H1 (cell line): Measurements from ENCODE around the gene CRTC3. TPM values are rescaled to one million over a fixed set of nuclear protein-coding genes. Genes with fewer than 3 reads are reported as not detected.

Experiments used
- CTCF ChIA-PET: fragments of 300-600 bp; sonication (Branson Sonifier 250); formaldehyde crosslinking; loops from one replicate; lab custom pipeline; 2021; ENCODE audit not compliant: partially characterized antibody; lab: Charles Lee
- POLR2A ChIA-PET: fragments of 300-600 bp; sonication (Branson Sonifier 250); formaldehyde crosslinking; loops from one replicate; lab custom pipeline; 2021; ENCODE audit warnings: inconsistent platforms; ENCODE audit not compliant: partially characterized antibody; lab: Charles Lee
- DNase-seq, 2 experiments: peaks; one replicate each; pipeline versions ENCODE4 v3.0.0 to v3.0.0-alpha.2; 2010 to 2022; ENCODE audit warnings: low spot score in 2 of 2, low read depth in 1 of 2, mixed read lengths in 1 of 2
- FAIRE-seq: peaks from 2 replicates; lab custom pipeline; 2011; peaks lifted over from hg19 to GRCh38; lab: Jason Lieb, UNC
- H2AFZ ChIP-seq: 2 replicates; pipeline ENCODE4 v1.8.1; 2012; ENCODE audit warnings: low read length, inconsistent platforms
- H2AK5ac ChIP-seq: 2 replicates; pipeline ENCODE4 v1.6.1; 2013; ENCODE audit warnings: low read depth, low read length
- H2BK120ac ChIP-seq: replicated peaks from 2 replicates; pipeline ENCODE3; 2013; ENCODE audit warnings: low read depth, low read length, inconsistent platforms
- H2BK12ac ChIP-seq: 2 replicates; pipeline ENCODE4 v1.6.1; 2013; ENCODE audit warnings: low read depth, low read length
- H2BK15ac ChIP-seq: 2 replicates; pipeline ENCODE4 v1.6.1; 2013; ENCODE audit warnings: low read length
- H2BK20ac ChIP-seq: 2 replicates; pipeline ENCODE4 v1.6.1; 2013; ENCODE audit warnings: low read length
- H2BK5ac ChIP-seq: 2 replicates; pipeline ENCODE4 v1.6.1; 2013; ENCODE audit warnings: low read depth, low read length
- H3K14ac ChIP-seq: 2 replicates; pipeline ENCODE4 v1.6.1; 2013; ENCODE audit warnings: inconsistent platforms; ENCODE audit not compliant: insufficient read length
- H3K18ac ChIP-seq: 2 replicates; pipeline ENCODE4 v1.6.1; 2013; ENCODE audit warnings: low read length; ENCODE audit errors: extremely low read depth
- H3K23ac ChIP-seq: 2 replicates; pipeline ENCODE4 v1.6.1; 2013; ENCODE audit warnings: inconsistent platforms; ENCODE audit not compliant: insufficient read length
- H3K23me2 ChIP-seq: 2 replicates; pipeline ENCODE4 v1.6.1; 2013; ENCODE audit warnings: low read depth, low read length
- H3K27ac ChIP-seq: 2 replicates; pipeline ENCODE4 v1.6.1; 2011; ENCODE audit warnings: low read depth, low read length, inconsistent platforms
- H3K27me3 ChIP-seq, 4 experiments: replicated peaks in 1 of 4; 1 replicate in 1 of 4; 2 replicates in 3 of 4; pipeline versions ENCODE4 v1.6.1 to v1.8.1; 2011 to 2013; ENCODE audit warnings: low read length in 3 of 4, mild to moderate bottlenecking in 3 of 4, inconsistent platforms in 2 of 4, mixed read lengths in 2 of 4, moderate library complexity in 1 of 4; ENCODE audit not compliant: control insufficient read depth in 3 of 4, insufficient read depth in 3 of 4; ENCODE audit errors: extremely low read depth in 1 of 4
- H3K36me3 ChIP-seq, 4 experiments: 2 replicates each; pipeline versions ENCODE4 v1.6.1 to v1.8.1; 2011 to 2013; ENCODE audit warnings: mild to moderate bottlenecking in 4 of 4, low read length in 3 of 4, moderate library complexity in 2 of 4, control low read depth in 1 of 4, inconsistent platforms in 1 of 4; ENCODE audit not compliant: insufficient read depth in 4 of 4, control insufficient read depth in 2 of 4
- H3K4ac ChIP-seq: replicated peaks from 2 replicates; pipeline ENCODE3; 2013; ENCODE audit warnings: low read length, low read depth, mixed read lengths, inconsistent platforms; ENCODE audit not compliant: insufficient read length
- H3K4me1 ChIP-seq, 4 experiments: replicated peaks in 1 of 4; 1 replicate in 1 of 4; 2 replicates in 3 of 4; pipeline versions ENCODE4 v1.6.1 to v1.8.1; 2011 to 2013; ENCODE audit warnings: low read length in 3 of 4, inconsistent platforms in 2 of 4, mixed read lengths in 1 of 4; ENCODE audit not compliant: insufficient read depth in 4 of 4, control insufficient read depth in 3 of 4
- H3K4me2 ChIP-seq, 2 experiments: 2 replicates each; pipeline versions ENCODE4 v1.6.1 to v1.8.1; 2011 to 2013; ENCODE audit warnings: low read depth in 2 of 2, low read length in 2 of 2, control low read depth in 1 of 2, inconsistent platforms in 1 of 2, mild to moderate bottlenecking in 1 of 2; ENCODE audit not compliant: insufficient read depth in 1 of 2
- H3K4me3 ChIP-seq, 4 experiments: fragments of 200-600, 300-600 bp in 1 of 4; sonication (generic), shearing (Covaris generic), sonication (Bioruptor Twin) in 1 of 4; 2 replicates each; pipeline versions ENCODE4 v1.5.1 to v1.8.1; 2011 to 2016; ENCODE audit warnings: low read length in 4 of 4, low read depth in 3 of 4, control low read depth in 2 of 4, inconsistent platforms in 2 of 4, mild to moderate bottlenecking in 2 of 4, mixed read lengths in 1 of 4, moderate library complexity in 1 of 4; ENCODE audit not compliant: insufficient read depth in 2 of 4; ENCODE audit errors: extremely low read depth in 1 of 4
- H3K56ac ChIP-seq: replicated peaks from 2 replicates; pipeline ENCODE3; 2013; ENCODE audit warnings: low read depth, mild to moderate bottlenecking, mixed read lengths, low read length, inconsistent platforms; ENCODE audit not compliant: insufficient read length
- H3K79me1 ChIP-seq: 2 replicates; pipeline ENCODE4 v1.6.1; 2013; ENCODE audit warnings: low read depth, low read length, control low read depth
- H3K79me2 ChIP-seq, 2 experiments: 2 replicates each; pipeline versions ENCODE4 v1.6.1 to v1.8.1; 2012 to 2013; ENCODE audit warnings: low read length in 2 of 2, mild to moderate bottlenecking in 2 of 2, inconsistent platforms in 1 of 2; ENCODE audit not compliant: insufficient read depth in 2 of 2, control insufficient read depth in 1 of 2
- H3K9ac ChIP-seq, 4 experiments: replicated peaks in 1 of 4; 1 replicate in 1 of 4; 2 replicates in 3 of 4; pipeline versions ENCODE4 v1.6.1 to v1.8.1; 2011 to 2013; ENCODE audit warnings: low read depth in 3 of 4, low read length in 3 of 4, control low read depth in 2 of 4, mild to moderate bottlenecking in 2 of 4, moderate library complexity in 2 of 4, inconsistent platforms in 1 of 4; ENCODE audit errors: extremely low read depth in 1 of 4
- H3K9me3 ChIP-seq, 2 experiments: 2 replicates each; pipeline versions ENCODE4 v1.6.1 to v1.8.1; 2012 to 2013; ENCODE audit warnings: mild to moderate bottlenecking in 2 of 2, moderate library complexity in 2 of 2, control low read depth in 1 of 2, inconsistent platforms in 1 of 2, low read depth in 1 of 2, low read length in 1 of 2, mixed read lengths in 1 of 2; ENCODE audit not compliant: insufficient read depth in 2 of 2
- H4K20me1 ChIP-seq, 2 experiments: replicated peaks in 1 of 2; 2 replicates each; pipeline versions ENCODE3 to v1.8.1; 2011 to 2013; ENCODE audit warnings: inconsistent platforms in 2 of 2, low read length in 2 of 2, mild to moderate bottlenecking in 1 of 2; ENCODE audit not compliant: insufficient read depth in 2 of 2, control insufficient read depth in 1 of 2
- H4K5ac ChIP-seq: 2 replicates; pipeline ENCODE4 v1.6.1; 2013; ENCODE audit warnings: low read length, low read depth, mixed read lengths, inconsistent platforms; ENCODE audit not compliant: insufficient read length
- H4K8ac ChIP-seq: 2 replicates; pipeline ENCODE4 v1.8.0; 2013; ENCODE audit warnings: mild to moderate bottlenecking, moderate library complexity, low read length, inconsistent platforms; ENCODE audit not compliant: insufficient read depth; ENCODE audit errors: extremely low read depth
- H4K91ac ChIP-seq: replicated peaks from 2 replicates; pipeline ENCODE3; 2013; ENCODE audit warnings: low read length, mixed read lengths, inconsistent platforms; ENCODE audit not compliant: insufficient read length
- ATF3 ChIP-seq: IDR thresholded peaks from 2 replicates; pipeline ENCODE4 v1.6.1; 2011; ENCODE audit warnings: low read depth, mild to moderate bottlenecking, low read length; ENCODE audit not compliant: insufficient read depth
- BRCA1 ChIP-seq: IDR thresholded peaks from 2 replicates; pipeline ENCODE4 v1.6.1; 2012; ENCODE audit warnings: low read depth, low read length, improper control_type of control experiment
- CBX5 ChIP-seq: fragments of 300-800, 300-1000 bp; sonication (generic); IDR thresholded peaks from 2 replicates; pipeline ENCODE4 v1.7.1; 2016; ENCODE audit warnings: antibody characterized with exemption, low read length, low read depth
- E2F6 ChIP-seq: IDR thresholded peaks from 2 replicates; pipeline ENCODE4 v1.6.1; 2012; ENCODE audit warnings: inconsistent platforms
- GTF2F1 ChIP-seq: IDR thresholded peaks from 2 replicates; pipeline ENCODE4 v1.6.1; 2012; ENCODE audit warnings: low read depth, low read length, improper control_type of control experiment, borderline replicate concordance
- POLR2A ChIP-seq, 2 experiments: IDR thresholded peaks; 1 replicate in 1 of 2; 2 replicates in 1 of 2; pipeline ENCODE4 v1.6.1; 2011; ENCODE audit warnings: low read depth in 2 of 2, low read length in 2 of 2, mild to moderate bottlenecking in 2 of 2; ENCODE audit errors: control extremely low read depth in 1 of 2
- RXRA ChIP-seq: IDR thresholded peaks from 2 replicates; pipeline ENCODE4 v1.6.1; 2011; ENCODE audit warnings: low read depth, mild to moderate bottlenecking, low read length, moderate library complexity; ENCODE audit not compliant: insufficient read depth
- SRF ChIP-seq: IDR thresholded peaks from 2 replicates; pipeline ENCODE4 v1.6.1; 2011; ENCODE audit warnings: mild to moderate bottlenecking, low read depth, low read length, moderate library complexity
- TAF7 ChIP-seq: optimal IDR thresholded peaks from 2 replicates; pipeline ENCODE3; 2011; ENCODE audit warnings: low read depth, mild to moderate bottlenecking, inconsistent platforms, low read length, moderate library complexity, borderline replicate concordance
- WGBS, 2 experiments: shearing (Covaris generic) in 1 of 2; methylation state at CpG; one replicate each; pipeline versions ENCODE4 v1.1.6 to v1.1.7; 2013 to 2015; ENCODE audit warnings: low lambda C conversion rate in 2 of 2, mixed read lengths in 2 of 2, inconsistent platforms in 1 of 2, low coverage in 1 of 2, missing lambda C conversion rate in 1 of 2; ENCODE audit not compliant: insufficient replicate concordance in 2 of 2, insufficient coverage in 1 of 2, insufficient read length in 1 of 2; ENCODE audit errors: extremely low coverage in 1 of 2, missing lambda C conversion rate in 1 of 2; 5-methylcytosine and 5-hydroxymethylcytosine counted together
- polyA plus RNA-seq, 7 experiments: library from polyadenylated mRNA; depleted of rRNA in 3 of 7; stranded (reverse) in 5 of 7; unstranded in 2 of 7; fragments of >200 nt in 5 of 7; fragments of 200-250 nt in 2 of 7; gene quantifications; 1 replicate in 5 of 7; 2 replicates in 1 of 7; 4 replicates in 1 of 7; pipeline versions ENCODE4 v1.2.1 to v1.2.3, GENCODE V29; 2011 to 2013; ENCODE audit warnings: missing spikeins in 2 of 7, mixed read lengths in 2 of 7
- total RNA-seq: library from RNA; stranded (reverse); fragmentation: NEBNext Ultra II Directional; extraction: Animal tissue kit (Norgen Biotek cat#: 25700); gene quantifications from 2 replicates; pipeline ENCODE4 v1.2.1, GENCODE V29; 2021

Gene CRTC3
- total and polyA plus RNA-seq, 2 of the 8 experiments (the other 6 are each of a cell fraction or from before 2014, with no cell fraction given), result 5.0 to 5.3 TPM

DNA sequence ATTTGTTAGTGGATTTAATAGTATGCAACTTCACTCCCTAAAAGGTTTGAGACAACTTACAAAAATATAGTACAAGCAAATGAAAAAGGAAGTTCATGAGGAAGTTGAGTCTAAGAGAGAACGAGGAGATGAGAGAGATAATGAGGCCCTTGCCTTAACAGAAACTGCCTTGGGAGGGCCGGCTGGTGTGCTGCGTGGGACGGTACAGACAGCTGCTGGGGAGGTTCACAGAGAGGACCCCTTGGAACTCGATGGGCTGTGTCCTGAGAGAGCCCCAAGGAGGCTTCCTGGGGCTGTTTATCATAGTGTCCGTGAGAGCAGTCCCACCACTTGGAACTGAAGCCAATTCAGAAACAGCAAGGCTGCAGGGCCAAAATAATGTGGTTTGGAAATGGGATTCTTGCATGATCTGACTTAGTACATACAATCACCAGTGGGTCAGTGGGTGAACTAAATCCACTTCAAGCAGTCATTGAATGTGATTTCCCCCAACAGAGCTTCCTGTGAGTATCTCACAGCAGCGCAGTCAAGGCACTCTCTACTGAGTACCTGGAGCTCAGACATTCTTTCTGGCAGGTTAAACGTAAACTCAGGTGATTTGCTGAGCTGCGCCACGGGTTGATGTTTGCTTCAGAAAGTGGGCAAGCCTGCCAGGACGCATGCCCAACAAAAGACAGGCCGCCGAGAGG lies 90.8 kb downstream of the CRTC3 start:
- TF ChIP-seq CBX5, result no peak
- TF ChIP-seq POLR2A (IDR thresholded peaks at IDR 0.05; ENCODE audit: control extremely low read depth in 1 of 2, low read depth in 2 of 2, low read length in 2 of 2), result no peak
- no peak for TF ChIP-seq RXRA
- TF ChIP-seq ATF3, result no peak
- TF ChIP-seq E2F6, result no peak
- TF ChIP-seq BRCA1, result no peak
- TF ChIP-seq SRF, result no peak
- no peak for TF ChIP-seq TAF7
- no peak for TF ChIP-seq GTF2F1
- H3K9ac ChIP-seq, result no peak overlapping the region
- no peak overlapping the region for H4K91ac ChIP-seq
- no peak overlapping the region; the same call in 1 of the 2 replicates for H3K18ac ChIP-seq
- H2BK15ac ChIP-seq, result no peak overlapping the region
- H2BK20ac ChIP-seq, result no peak overlapping the region
- no peaks in the 10 kb centered on the region for H3K9me3 ChIP-seq
- no peak overlapping the region for H2BK12ac ChIP-seq
- H2BK120ac ChIP-seq, result no peak overlapping the region
- no peak overlapping the region for H3K56ac ChIP-seq
- H4K20me1 ChIP-seq, result peaks cover 0 to 2% of the 10 kb centered on the region in 2 experiments
- DNase-seq (no peak), FAIRE-seq (no peak)
- ChIA-PET POLR2A (no interaction called here), CTCF (interaction anchor here (0.7 to 1.5 kb wide), 5 partner anchors 22 to 319 kb away, joined by 3 to 5 read pairs (median 3); no protein-coding TSS in a partner anchor)
- no peaks in the 10 kb centered on the region for H3K23me2 ChIP-seq
- H3K14ac ChIP-seq, result no peak overlapping the region
- no peak overlapping the region for H3K4ac ChIP-seq
- H3K4me1 ChIP-seq, result peaks cover 0 to 3% (median 0%) of the 10 kb centered on the region in 4 experiments; a peak in 3 of 7 replicates
- H2BK5ac ChIP-seq, result no peak overlapping the region
- no peaks in the 10 kb centered on the region for H3K36me3 ChIP-seq
- H2AK5ac ChIP-seq, result no peak overlapping the region
- no peak overlapping the region for H4K8ac ChIP-seq
- H2AFZ ChIP-seq, result no peak overlapping the region
- H4K5ac ChIP-seq, result no peak overlapping the region
- H3K4me3 ChIP-seq, result no peak overlapping the region
- H3K79me1 ChIP-seq, result no peaks in the 10 kb centered on the region
- H3K79me2 ChIP-seq, result no peaks in the 10 kb centered on the region
- no peak overlapping the region for H3K4me2 ChIP-seq
- WGBS, 2 experiments, result 87% methylated on average over 13 of the region's 13 CpGs; no CpG with 5 or more reads in 1 of the 2 experiments
- no peak overlapping the region for H3K23ac ChIP-seq
- no peak overlapping the region for H3K27ac ChIP-seq
- no peaks in the 10 kb centered on the region for H3K27me3 ChIP-seq
